Kidney capillary endothelial cell (primary cell): Measurements from ENCODE around the gene DHRS1.

Source experiments
- DNase-seq: peaks from one replicate; pipeline ENCODE4 v3.0.0-alpha.2; 2018; ENCODE audit warnings: low spot score

DHRS1 gene

DNA sequence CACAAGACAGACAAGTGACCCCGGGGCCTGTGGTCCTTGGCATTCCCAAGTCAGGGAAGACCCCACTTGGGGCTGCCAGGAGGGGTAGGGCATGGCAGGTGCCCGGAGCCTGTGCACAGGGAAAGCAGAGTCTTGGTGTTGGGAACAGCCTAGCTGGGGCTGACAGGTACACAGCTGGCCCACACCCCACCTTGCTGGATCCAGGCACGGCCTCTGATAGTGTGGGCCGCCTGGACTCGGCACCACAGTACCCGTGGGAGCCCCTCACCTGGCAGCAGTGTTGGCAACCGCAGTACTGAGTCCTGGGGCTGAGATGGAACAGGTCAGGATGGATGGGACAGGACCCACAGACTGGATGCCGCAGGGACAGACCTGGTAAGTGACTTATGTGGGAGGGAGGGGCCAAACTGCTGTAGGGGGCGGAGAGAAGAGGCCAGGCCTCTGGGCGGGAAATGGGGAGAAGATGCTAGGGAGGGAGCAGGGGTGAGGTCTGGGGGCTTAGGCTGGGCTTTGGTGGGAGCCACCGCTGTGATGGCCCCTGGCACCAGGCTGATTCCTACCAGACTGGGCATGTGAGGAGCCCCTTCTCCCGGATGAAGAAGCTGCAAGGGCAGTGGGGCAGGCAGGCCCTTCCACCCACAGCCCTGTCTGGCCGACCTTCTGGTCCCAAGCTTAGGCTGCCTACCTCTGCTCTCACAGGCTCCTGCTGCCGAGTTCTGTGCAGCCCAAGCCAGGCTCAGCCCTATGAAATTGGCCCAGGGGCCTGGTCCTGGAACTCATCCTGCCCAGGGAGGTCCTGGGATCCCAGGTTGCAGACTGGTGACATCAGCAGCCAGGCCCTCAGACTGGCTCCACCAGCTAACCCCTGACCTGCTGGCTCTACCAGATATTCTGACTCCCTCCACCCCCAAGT, 36.5 kb downstream of the DHRS1 start, which contains the start of gene TGM1:
Gene TGM1 (minus strand): TSS at position 357 of the 913 bp plus-strand sequence. CDS start 825 bp downstream, outside the sequence.
- DNase-seq: no peak

DNA sequence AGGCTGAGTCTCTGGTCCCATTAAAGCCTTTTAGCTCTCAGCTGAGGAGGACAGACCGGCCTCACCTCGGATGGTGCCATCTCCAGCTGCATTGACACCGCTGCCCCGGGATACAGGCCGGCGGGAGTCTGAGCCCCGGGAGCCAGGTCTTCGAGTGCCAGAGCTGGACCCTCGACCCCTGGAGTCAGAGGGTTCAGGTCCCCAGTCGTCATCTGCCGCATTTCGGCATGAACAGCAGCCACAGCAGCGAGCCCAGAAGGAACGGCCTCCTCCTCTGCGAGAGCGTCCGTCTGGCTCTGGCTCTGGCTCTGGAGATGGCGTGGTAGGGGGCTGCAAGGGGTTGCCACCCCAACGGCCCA, 37.6 kb downstream of the DHRS1 start:
- DNase-seq: no peak

DNA sequence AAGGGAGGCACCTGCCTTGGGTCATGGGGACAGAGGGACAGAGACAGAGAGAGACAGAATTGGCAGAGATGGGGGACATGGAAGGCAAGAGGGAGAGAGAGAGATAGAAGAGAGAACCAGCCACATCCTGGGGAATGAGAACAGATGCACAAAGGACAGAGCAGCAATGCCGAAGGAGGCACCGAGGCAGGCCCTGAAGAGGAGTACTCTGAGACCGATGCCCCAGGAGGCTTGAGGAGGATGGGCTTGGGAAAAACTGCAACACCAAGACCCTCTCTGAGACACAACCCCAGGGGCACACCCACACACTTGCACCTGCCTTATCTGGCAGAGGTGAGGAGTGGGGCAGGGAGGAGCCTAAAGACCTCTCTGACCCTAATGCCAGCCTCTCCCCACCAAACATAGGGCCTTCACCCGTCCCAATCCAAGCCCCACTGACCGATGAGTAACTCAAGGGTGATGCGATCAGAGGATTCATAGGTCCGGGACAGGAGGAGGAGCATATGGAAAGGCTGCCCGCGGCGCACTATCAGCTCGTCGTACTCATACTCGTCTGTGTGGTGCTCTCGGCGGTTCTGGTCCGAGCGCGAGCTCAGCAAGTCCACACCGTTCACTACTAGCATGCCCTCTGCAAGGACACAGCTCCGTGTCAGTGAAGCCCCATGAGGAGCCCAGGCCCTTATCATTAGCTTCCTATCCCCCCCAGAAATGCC, 38.2 kb downstream of the DHRS1 start:
- no peak for DNase-seq

- no peak for DNase-seq
Observed at GRCh38 chr14:24260780-24261157, 38.8 kb downstream of the DHRS1 start.

DNA sequence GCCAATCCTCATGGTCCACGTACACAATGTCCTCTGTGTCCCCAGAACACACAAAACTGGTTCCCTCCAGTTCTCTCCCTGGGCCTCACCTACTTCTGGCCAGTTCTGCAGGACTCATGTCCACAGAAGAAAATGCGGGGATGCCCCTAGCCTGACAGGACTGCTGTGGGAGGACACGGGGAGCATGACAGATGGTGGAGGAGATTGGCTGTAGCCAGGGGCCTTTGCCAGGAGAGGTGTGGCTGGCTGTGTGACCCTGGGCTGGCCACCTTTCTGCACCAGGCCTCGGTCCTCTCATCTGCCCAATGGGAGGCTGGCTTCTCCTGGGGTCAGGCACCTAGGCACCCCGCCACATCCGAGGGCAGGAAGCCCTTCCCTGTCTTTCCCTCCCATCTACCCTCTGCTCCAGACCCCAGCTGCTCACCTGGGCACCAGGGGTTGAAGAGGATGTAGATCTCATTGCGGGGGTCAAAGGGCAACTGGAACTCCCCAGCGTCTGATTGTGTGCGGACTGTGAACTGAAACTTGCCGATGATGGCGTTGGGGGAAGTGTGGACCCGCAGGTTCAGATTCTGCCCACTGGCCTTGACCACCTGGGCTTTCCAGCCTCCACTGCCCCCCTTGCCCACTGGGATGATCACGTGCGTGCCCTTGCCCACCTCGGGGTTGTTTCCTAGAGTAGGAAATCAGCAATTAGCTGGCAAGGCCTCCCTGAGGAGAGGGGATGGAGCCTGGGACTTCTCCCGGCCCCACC, 39.4 kb downstream of the DHRS1 start:
- DNase-seq: no peak

DNA sequence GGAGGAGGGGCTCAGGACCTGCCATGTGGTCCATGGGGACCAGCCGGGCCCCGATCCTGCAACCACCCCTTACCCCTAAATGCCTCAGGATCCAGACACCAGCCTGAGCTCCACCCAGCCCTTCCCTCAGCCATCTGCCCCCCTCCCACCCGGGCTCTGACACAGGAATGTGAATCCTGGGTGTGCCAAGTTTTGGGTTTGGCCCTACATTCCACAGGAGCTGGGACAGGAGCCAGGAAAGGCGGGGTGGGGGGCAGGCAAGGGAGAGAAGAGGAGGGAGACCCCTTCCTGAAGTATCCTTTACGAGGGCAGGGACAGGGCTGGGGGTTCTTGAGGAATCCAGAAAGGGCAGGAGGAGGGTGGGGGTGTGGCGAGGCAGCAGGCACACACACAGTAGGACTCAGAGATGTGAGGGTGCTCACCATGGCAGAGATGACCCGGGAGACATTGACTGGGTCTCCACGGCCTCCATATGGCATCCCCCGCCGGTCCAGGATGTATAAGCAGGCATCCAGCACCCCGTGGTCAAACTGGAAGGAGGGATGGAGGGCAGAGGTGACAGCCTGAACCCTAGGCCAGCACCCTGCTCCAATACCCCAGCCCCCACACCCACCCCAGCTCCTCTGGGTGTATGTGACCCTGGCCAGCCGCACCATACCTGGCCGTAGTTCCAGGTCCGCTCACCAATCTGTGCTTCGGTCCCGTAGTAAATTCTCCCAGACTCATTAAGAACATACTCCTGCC, 40.1 kb downstream of the DHRS1 start:
- DNase-seq: no peak

GRCh38 chr14:24258548-24259265, 40.9 kb downstream of the DHRS1 start:
- no peak for DNase-seq

DNA sequence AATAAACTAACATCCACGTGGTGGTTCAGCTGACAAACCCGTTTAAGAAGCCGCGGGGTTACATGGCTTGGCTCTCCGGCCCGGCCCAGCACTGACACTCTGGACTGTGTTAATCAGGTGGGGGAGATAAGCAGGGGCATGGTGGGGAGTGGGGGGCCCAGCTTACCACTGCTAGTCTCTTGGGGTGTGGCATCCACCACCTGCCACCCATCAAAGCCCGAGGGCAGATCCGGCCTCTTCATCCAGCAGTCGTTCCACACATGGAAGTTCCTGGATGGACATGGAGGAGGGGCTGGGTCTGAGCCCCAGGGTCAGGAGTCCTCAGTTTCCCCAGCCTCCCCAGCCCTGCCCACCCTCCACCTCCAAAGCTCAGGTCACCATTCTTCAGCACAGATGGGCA, 41.5 kb downstream of the DHRS1 start:
- DNase-seq: no peak

GRCh38 chr14:24256960-24257359, 42.6 kb downstream of the DHRS1 start:
- DNase-seq: no peak

- DNase-seq: no peak
Observed at GRCh38 chr14:24255931-24256711, 43.5 kb downstream of the DHRS1 start.

DNA sequence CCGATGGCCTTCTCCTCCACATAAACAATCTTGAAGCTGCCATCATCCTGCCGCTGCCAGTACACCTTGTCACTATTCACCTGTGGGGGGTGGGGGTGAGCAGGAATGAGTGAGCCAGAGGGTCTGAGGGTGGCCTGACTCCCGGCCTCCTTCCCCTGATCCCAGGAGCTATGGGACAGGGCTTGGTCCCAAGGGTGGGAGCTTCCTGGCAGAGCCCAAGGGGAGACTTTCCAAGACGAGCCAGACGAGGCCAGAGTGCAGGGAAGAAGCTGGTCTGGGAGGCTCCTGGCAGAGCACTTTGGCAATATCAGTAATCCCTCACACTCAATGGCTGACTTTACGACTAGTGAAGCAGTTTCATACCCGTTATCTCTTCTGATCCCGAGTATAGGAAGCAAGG, 44.1 kb downstream of the DHRS1 start:
- DNase-seq: no peak

DNA sequence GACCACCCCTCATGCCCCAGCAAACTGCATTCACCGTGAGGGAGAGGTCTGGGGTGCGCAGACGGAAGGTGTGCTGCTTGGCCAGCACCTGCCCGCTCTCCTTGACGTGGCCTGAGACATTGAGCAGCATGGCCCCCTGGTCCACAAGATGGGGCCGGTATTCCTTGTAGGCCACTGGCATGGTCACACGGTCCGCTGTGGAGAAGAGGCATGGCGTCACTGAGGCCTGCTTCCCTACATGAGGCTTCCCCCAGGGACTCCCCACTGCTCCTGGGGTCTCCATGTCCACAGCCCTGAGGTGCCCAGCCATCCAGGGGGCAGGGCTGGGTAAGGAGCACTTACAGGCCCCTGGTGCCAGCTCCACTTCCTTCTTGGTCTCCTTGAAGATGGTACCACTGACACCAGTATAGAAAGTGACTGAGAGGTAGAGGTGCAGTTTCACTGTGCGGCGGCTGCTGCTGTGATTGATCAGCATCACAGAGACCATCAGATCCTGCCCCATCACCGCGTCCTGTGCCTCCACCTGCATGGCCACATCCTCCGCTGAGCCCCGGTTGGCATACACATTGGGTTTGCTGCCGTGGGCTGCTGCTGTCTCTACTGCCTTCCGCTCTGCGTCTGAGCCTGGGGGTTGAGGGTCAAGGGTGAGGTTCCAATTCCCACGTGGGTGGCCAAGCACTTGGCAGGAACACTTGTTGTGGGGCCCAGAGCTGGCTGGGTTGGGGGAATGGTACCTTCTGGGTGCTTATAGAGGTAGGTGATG, 44.8 kb downstream of the DHRS1 start:
- DNase-seq: no peak

GRCh38 chr14:24253936-24254335, 45.6 kb downstream of the DHRS1 start:
- DNase-seq: no peak

- DNase-seq: no peak
Observed at GRCh38 chr14:24252289-24253124, 47.1 kb downstream of the DHRS1 start.

DNA sequence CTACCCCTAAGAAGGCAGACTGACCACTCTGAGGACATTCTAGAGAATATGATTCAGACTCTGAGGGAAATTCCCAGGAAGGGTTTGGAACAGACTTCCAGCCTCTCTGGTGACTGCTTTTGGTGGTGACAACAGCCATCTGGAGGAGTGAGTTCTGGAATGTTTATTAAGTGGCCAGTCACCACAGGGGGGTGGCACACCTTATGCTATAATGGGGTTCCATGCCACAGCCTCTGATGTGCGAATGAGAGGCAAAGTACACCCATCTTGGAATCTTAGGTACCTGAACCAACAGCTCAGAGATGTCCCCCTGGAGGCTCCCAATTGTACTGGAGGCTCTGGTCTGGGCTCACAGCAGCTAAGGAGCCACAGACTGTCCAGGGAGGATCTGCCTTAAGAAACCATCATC, 47.7 kb downstream of the DHRS1 start:
- no peak for DNase-seq

DNA sequence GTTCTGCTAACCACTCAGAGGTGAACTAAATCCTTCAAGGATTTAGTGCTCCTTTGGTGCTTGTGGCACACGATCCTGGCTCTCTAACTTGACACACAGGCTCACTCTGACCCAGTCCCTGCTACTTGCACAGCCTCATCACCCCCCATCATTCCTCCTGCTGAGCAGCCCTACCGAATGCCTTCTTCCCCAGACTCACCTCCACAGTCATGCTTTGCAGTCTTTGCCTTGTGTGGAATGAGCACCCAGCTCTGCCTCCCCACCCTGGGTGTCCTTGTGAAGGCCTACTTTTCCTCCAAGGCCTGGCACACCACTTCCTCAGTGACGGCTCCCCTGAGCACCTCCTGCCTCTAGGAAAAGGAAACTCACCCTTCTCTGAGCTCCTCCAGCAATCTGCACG, 49.2 kb downstream of the DHRS1 start:
- DNase-seq: no peak

- DNase-seq: no peak
Observed at GRCh38 chr14:24249230-24250021, 50.2 kb downstream of the DHRS1 start.

- no peak for DNase-seq
Observed at GRCh38 chr14:24247422-24247821, 52.2 kb downstream of the DHRS1 start.
